NCI-H82 treated with DMSO at 0.1 percent for 48 hours (cell line): ENCODE results near the gene ITPR1.
A peak's percentile ranks its signal among the peaks of the same experiment; 100 is the strongest.
"Not testable (repeated sequence)": the region's sequence is repeated elsewhere in the genome, so short reads cannot be mapped to it uniquely, and the experiment has no call there.

Source experiments
- DNase-seq: peaks from one replicate; lab custom pipeline; 2025; ENCODE audit not compliant: unreplicated experiment; lab: John Stamatoyannopoulos, UW

Gene ITPR1

DNA sequence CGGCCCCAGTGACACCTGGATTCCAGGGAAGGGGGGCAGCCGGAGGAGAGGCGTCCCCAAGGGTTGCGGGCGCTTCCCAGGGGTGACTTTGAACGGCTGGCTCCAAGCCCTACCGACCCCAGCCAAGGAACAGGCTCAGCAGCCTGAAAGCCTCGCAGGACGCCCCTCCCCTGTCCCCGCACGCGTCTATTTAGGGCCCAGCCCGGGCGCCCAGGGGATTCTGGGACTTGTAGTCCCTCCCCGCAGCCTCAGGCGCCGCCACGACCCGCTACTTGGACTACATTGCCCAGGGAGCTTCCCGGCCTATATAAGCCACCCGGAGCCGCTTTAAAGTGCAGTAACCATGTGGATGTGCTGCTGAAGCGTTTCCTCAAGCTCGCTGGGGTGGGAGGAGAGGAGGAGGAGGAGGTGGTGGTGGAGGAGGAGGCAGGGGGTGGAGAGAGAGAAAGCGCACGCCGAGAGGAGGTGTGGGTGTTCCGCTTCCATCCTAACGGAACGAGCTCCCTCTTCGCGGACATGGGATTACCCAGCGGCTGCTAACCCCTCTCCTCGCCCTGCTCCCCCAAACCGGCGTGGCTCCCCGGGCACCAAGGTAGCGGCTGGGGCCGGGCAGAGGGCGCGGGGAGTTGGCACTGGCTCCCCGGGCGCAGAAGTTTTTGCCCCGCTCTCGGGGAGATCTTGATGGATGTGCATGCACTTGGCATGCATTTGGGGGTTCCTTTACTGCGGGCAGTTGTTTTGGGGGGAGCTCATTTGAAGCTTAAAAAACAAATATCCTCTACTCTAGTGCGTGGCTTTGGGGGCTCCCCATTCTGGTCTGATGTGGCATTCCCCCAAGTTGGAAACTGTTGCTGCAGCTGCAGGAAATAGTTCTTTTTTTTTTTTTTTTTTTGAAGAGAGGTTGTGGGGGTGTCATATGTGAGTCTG, at the start of gene ITPR1:
ITPR1 (plus strand) TSS at position 335 of the 927 bp plus-strand sequence. CDS start 23,144 bp downstream, outside the sequence.
- DNase-seq: peak; percentile 95

DNA sequence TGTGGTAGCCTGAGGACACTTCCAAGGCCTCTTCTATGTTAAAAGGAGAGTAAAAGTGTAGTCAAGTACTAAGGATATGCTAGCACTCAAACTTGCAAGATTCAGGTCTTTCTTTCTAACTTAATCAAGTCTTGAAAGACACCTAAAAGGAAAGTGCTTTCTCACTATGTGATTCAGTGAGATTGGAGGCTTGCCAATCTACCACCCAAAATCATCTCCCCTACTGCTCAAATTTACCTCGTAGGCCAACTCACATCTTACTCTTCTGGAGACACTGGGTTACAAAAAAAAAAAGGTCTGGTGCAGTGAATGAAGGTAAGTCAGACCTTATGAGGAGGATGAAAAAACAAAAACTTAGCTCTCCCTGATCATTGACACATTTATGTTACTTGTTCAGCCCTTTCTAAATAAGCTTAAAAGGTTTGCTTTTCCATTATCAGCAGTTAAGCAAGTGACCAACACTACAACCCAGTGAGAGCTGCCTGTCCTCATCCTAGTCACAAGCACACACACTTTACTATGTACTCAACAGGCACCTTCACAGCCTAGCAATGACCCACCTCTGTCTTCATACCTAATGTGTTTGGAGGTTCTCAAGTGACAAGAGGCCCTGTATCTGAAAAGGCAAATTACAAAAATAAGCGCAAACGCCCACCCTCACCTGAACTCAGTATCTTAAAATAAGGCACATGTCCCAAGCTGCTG, 45.7 kb upstream of the ITPR1 start:
- no peak for DNase-seq

DNA sequence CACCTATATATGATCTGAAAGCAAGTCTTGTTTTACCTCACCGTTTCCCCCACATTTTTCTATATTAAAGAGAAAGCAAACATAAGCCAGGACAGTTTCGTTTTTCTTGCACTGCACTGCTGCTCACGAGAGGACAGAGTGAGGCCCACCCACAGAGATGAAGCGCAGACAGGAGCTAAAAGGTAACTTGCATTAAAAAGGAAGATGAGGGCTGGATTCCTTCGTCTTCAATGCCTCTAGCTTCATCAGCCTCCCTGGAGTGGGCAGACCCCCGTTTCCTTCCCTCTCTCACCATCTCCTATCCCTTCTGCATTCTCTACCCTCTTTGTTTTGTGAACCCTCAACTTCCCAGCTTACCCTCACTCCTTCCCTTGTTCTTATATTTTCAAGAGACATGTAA, 45.0 kb upstream of the ITPR1 start:
- no peak for DNase-seq

DNA sequence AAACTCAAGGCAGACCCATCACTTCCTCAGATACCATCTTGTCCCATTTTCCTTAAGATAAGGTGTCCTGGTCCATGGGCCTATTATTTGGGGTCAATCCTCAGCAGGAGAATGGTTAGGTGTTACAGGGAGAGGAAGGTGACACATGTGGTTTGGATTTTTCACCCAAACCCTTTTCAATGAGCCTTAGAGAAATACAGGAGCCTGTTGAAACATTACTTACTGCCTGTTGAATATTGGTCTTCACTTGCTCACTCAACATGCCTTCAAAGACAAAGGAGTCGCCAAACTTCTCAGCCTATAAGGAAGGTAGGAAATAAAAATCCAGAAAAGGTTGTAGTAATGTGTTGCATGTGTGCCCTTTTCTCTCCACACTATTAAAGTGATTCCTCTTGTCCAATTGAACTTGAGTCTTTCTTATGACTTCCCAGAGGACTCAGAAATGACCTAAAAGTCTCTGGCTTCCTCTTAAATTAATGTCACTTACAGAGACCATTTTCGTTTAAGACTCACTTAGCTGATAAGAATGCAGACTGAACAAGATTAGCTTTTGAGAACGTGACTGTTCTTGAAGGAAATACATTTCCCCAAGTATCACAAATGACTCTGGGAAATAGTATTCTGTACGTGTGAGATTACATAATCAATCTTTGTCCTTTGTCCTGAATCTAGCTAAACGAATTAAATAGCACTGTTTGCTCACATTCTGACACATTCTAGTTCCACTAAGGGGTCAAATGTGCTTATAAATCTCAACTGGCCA, 43.9 kb upstream of the ITPR1 start:
- no peak for DNase-seq

DNA sequence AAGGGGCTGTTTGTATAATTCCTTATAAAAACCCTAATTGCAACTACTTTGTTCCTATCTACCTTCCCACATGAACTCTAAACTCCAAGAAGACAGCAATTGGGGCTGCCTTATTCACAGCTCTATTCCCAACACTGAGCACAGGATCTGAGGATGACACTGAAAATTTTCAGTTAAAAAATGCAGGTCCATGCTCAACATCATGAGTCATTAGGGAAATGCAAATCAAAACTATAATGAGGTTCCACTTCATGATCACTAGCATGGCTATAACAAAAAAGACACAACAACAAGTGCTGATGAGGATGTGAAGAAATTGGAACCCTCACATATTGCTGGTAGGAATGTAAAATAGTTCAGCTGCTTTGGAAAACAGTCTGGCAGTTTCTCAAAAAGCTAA, 39.0 kb upstream of the ITPR1 start:
- DNase-seq: no peak

DNA sequence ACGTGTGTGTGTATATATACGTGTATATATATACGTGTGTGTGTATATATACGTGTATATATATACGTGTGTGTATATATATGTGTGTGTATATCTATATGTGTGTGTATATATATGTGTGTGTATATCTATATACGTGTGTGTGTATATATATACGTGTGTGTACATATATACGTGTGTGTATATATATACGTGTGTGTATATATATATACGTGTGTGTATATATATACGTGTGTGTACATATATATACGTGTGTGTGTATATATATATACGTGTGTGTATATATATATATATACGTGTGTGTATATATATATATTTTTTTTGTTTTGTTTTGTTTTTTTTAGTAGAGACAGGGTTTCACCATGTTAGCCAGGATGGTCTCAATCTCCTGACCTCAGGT, 36.4 kb upstream of the ITPR1 start:
- DNase-seq: not testable (repeated sequence)

DNA sequence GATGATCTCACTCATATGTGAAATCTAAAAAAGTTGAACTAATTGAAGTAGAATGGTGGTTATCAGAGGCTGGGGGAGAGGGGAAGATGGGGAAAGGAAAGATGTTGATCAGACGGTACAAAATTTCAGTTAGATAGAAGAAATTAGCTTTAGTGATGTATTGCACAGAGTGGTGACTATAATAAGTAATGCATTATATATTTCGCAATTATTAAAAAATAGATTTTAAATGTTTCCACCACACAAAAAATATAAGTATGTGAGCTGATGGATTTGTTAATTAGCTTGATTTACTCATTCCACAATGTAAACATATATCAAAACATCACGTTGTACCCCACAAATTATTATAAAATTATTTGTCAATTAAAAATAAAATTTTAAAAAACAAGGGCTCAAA, 34.2 kb upstream of the ITPR1 start:
- no peak for DNase-seq

DNA sequence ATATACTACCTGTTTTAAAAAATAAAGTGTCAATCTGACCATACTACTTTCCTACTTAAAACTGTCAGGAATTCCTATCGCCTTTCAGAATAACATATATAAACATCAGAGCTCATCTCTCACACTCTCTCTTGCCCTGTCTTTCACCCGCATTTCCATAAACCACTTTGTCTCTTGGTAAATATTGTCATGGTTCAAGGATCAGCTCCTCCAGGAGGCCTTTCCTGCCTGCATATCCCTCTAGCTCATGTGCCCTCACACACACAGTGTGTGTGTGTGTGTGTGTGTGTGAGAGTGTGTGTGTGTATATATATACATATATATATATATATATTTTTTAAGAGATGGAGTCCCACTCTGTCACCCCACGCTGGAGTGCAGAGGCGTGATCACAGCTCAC, 32.8 kb upstream of the ITPR1 start:
- DNase-seq: no peak

DNA sequence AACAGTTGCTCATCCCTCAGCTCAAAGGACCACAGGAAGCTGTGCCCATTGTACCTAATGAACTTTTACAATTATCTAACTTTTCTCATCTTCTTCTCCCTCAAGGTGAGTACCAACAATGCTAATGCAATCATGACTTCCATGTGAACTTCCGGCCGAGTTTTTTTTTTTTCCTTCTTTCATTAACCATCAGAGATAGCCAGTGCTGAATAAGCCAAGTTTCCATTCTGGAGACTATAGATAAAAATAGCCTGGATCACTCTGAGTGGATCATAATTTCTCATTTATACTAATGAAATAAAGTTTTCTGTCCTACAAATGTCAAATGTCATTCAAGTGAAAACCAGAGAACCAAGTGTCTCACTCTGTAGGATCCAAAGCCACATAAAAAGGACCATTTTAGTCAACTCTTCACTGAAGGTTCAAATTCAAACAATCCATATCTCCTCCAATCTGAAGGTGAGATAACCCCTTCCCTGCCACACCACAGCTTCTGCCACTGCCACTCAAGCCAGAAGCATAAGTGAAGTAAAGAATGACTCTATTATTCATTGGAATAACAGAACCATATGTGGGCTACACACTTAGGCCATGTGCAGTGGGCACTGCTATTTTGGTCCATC, 31.6 kb upstream of the ITPR1 start:
- DNase-seq: no peak

DNA sequence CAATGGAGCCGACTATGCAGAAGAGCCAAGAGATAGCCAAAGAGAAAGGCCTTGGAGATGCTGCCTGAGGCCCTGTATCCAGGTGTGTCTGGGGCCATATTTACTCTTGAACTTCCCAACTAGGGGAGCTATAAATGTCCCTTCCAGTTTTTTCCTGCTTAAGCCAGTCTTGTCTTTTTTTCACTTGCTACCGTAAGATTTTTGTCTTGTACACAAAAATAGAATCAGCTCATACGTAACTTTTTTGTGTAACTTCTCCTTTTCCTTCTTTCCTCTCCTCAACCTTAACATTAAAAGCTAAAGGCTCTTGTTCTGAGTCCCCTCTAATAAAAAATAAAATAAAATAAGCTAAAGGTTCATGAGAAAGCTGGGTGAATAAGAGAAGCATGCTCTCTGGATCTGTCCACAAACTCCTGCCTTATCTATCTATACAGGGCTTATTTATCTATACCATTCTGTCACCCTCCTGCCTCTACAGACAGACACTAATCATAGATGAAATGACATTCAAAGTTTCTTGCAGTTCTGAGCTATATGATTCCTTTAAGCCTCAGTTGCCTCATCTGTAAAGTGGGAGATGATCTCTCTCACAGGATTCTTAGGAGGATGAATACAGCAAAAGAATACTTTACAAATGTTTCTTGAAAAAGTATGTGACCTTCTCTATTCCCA, 30.6 kb upstream of the ITPR1 start:
- no peak for DNase-seq

DNA sequence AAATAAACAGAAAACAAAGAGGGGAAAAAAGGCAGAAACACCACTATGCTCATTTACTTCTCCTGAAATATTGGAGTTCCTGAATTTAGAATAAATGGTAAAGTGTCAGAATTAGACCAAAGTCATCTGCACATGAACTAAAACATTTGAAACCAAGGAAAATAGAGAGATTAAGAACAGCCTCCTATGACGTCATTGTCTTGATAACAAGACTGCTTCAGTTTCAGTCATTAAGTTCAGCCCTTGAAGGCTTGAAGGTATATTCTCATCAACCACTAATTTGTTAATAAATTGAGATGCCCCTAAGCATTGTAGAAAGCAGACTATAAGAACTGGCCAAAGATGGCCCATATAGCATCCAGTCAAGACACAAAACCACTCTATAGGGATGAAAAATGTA, 28.6 kb upstream of the ITPR1 start:
- no peak for DNase-seq

DNA sequence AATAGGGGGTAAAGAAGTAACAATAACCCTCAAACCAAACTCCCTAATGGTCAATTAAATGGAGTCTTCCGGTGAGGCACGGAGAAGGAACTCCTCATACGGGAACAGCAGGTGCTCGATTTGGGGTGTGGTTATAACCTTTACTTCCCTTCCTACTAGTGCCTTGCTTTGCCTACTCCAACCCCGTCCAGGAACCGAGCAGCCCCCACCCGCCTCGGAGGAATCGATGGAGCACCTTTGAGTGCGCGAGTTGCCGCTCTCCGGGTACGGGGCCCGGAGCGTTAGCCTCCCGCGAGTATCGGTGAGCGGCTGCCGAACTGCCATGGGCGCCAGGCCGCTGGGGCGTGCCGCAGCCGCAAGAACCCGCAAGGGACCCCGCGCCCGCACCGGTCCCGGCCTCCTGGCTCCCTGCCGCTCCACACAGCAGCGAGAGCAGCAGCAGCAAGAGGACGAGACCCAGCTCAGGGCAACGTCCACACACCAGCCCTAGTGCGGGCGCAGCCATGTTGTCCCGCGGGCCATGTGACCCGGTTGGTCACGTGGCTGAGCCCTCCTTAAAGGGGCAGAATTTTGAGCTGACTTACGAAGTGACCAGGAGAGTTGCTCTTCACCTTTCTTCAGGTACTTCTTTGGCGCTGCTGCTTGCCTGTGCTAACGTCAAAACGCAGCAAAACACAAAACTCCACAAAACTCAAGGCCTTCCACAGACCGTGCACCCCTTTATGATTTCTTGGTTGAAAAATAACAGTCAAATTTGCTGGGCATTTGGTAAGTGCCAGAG, 26.2 kb upstream of the ITPR1 start, which contains the start of gene SUMF1:
SUMF1 (minus strand) TSS at position 529 of the 781 bp plus-strand sequence; CDS start at position 505, 24 bp downstream.
- DNase-seq: peak; percentile 5

DNA sequence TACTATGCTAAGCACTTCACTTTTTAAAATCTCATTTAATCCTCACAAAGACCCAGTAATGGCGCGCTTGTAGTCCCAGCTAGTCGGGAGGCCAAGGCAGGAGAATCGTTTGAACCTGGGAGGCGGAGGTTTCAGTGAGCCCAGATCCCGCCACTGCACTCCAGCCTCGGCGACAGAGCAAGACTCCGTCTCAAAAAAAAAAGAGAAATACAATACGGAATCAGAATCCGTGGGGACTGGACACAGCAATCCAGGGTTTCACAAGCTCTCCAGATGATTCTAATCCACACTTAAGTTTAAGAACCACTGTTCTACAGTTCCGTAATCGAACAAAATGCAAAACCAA, 25.7 kb upstream of the ITPR1 start:
- no peak for DNase-seq

DNA sequence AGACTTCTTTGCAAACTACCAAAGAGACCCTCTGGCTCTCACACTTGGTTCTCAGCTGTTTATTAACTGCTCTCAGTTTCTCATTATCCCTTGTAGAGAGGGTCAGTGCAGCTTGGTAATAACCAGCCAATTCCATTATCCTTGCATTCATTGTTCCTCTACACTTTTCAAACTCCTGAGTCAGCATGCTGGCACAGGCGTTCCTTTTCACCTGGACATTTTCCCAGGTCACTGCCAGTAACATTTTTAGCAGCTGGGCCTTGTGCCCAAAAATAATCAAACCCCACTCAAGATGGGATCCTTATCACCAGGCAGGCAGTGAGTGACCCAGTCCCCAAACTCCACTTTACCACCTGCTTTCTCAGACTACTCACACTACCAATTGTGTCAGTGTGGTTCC, 21.2 kb upstream of the ITPR1 start:
- DNase-seq: no peak

DNA sequence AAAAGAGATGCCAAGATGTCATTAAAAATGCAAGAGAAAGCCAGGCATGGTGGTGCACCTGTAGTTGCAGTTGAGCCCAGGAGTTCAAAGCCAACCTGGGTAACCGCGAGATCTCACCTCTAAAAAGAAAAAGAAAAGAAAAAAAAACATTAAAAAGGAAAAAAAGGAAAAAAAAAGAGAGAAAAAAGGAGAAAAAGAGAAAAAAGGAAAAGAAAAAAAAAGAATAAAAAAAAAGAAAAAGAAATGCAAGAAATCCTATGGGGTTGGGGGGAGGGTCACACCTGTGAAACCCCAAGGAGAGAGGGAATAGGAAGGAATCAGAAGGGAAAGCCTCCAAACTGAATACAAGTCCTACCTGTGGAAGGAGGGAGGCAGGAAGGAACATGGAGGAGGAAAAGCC, 20.8 kb upstream of the ITPR1 start:
- DNase-seq: no peak

DNA sequence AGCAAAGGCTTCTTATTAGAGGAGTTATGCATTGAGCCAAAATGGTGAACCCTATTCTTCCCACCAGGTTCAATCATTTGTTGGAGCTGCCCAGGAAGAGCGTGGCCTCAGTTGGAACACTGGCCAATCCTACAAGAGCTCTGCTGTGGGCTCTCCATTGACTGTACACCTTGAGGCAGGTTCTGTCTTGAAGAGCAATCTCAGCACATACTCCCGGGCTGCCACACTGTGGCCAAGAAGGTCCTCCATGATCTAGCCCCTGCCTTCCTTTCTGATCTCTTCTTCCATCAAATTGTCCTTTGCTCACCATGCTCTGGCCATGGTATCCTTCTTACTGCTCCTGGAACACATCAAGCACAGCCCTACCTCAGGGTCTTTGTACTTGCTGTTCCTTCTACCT, 20.4 kb upstream of the ITPR1 start:
- no peak for DNase-seq

DNA sequence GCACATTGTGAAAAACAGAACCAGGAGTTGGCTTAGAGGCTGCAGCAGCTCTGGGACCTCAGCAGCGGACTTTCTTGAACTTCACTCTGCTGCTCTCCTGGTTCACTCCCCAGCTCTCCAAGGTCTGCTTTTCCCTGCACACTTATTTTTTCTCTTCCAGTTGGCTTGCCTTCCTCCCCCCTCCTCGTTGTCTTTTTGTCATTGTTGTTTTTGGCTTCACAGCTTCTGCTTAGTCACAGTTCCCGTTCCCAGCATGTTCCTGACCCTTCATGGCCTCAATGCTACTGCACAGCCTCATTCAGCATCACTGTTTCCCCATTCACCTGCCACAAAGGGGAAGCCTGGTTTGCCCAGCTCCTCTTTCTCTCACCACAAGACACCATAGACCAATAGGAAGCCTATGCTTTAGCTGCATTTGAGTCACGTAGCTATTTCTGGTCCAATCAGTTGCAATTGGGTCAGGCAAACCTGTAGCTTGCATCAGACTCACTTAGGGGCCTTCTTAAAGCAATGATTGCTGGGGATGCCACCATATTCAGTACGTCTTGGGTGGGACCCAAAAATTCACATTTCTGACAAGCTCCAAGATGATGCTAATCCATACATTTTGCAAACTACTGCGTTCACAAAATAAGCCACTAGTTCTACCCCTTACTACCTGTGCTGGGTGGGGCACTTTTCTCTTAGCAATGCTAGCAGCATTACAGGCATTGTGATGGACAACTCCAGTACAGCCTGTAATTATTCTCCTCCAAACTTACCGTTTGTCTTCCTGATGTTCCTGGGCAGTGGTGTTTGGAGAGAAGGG, 18.3 kb upstream of the ITPR1 start:
- DNase-seq: no peak

DNA sequence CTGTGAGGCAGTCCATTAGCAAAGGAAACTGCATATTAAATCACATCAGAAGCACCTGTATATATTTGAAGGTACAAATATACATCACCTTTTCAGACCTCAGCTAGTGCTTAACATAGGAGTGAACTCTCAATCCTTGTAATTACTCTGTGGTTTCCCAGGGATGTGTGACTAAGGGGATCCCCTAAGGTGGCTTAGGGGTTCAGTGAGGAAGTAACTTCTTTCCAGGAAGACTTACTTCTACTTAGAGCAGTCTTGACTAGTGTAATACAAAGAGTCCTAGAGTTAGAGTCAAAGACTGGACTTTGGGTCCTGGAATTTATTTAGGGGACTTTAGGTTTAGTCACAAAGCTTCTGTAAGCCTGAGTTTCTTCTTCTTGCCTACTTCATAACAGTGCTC, 17.3 kb upstream of the ITPR1 start:
- no peak for DNase-seq

DNA sequence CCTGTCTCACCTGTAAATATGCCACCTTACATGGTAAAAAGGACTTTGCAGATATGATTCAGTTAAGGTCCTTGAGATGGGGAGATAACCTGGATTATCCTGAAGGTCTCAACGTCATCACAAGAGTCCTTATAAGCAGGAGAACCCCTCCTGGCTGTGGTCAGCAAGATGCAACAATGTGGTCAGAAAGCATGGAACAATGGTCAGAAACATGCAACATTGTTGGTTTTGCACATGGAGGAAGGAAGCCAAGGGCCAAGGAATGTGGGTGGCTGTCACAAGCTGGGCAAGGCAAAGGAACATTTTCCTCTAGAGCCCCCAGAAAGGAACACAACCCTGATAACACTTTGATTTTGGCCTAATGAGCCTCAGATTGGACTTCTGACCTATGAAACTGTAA, 16.7 kb upstream of the ITPR1 start:
- DNase-seq: no peak
